Keratinocyte (primary cell): ENCODE data around the gene NRDE2. TPM values are rescaled to one million over a fixed set of nuclear protein-coding genes. Genes with fewer than 3 reads are reported as not detected.

Experiments used
- DNase-seq: peaks from one replicate; pipeline ENCODE4 v3.0.0-alpha.2; 2011; ENCODE audit warnings: low read depth, missing footprints, low spot score
- FAIRE-seq: peaks from 2 replicates; lab custom pipeline; 2011; peaks lifted over from hg19 to GRCh38; lab: Jason Lieb, UNC
- H2AFZ ChIP-seq: 2 replicates; pipeline ENCODE4 v1.6.0; 2012; ENCODE audit warnings: low read length, control low read depth, inconsistent platforms; ENCODE audit not compliant: control insufficient read depth
- H3K27ac ChIP-seq: 2 replicates; pipeline ENCODE4 v1.5.1; 2011; ENCODE audit warnings: low read length; ENCODE audit not compliant: control insufficient read depth, insufficient read depth
- H3K27me3 ChIP-seq: 3 replicates; pipeline ENCODE4 v1.6.0; 2011; ENCODE audit warnings: low read length; ENCODE audit not compliant: control insufficient read depth, insufficient read depth; ENCODE audit errors: extremely low read depth
- H3K36me3 ChIP-seq, 2 experiments: 2 replicates in 1 of 2; 3 replicates in 1 of 2; pipeline ENCODE4 v1.5.1; 2011; ENCODE audit warnings: low read length in 2 of 2, mild to moderate bottlenecking in 1 of 2; ENCODE audit not compliant: control insufficient read depth in 2 of 2, insufficient read depth in 2 of 2; ENCODE audit errors: extremely low read depth in 1 of 2
- H3K4me1 ChIP-seq: 3 replicates; pipeline ENCODE4 v1.5.1; 2011; ENCODE audit warnings: low read length; ENCODE audit not compliant: control insufficient read depth, insufficient read depth; ENCODE audit errors: extremely low read depth
- H3K4me2 ChIP-seq: 3 replicates; pipeline ENCODE4 v1.6.0; 2011; ENCODE audit warnings: low read depth, low read length; ENCODE audit not compliant: control insufficient read depth, insufficient read depth; ENCODE audit errors: extremely low read depth
- H3K4me3 ChIP-seq, 3 experiments: fragments of 200-600 bp in 1 of 3; sonication (generic) in 1 of 3; 2 replicates in 2 of 3; 3 replicates in 1 of 3; pipeline ENCODE4 v1.5.1; 2011 to 2016; ENCODE audit warnings: low read length in 3 of 3, mild to moderate bottlenecking in 3 of 3, control low read depth in 2 of 3, inconsistent platforms in 1 of 3, low read depth in 1 of 3, mixed read lengths in 1 of 3, mixed run types in 1 of 3, moderate library complexity in 1 of 3; ENCODE audit not compliant: control insufficient read depth in 2 of 3, insufficient read depth in 2 of 3; ENCODE audit errors: extremely low read depth in 1 of 3
- H3K79me2 ChIP-seq: 2 replicates; pipeline ENCODE4 v1.6.0; 2012; ENCODE audit warnings: low read length; ENCODE audit not compliant: control insufficient read depth, insufficient read depth
- H3K9ac ChIP-seq: 3 replicates; pipeline ENCODE4 v1.6.0; 2011; ENCODE audit warnings: low read length; ENCODE audit not compliant: control insufficient read depth, insufficient read depth; ENCODE audit errors: extremely low read depth
- H3K9me1 ChIP-seq: 3 replicates; pipeline ENCODE4 v1.6.0; 2011; ENCODE audit warnings: low read length; ENCODE audit not compliant: control insufficient read depth, insufficient read depth; ENCODE audit errors: extremely low read depth
- H3K9me3 ChIP-seq: 2 replicates; pipeline ENCODE4 v1.5.1; 2012; ENCODE audit warnings: low read depth, low read length; ENCODE audit not compliant: control insufficient read depth
- H4K20me1 ChIP-seq: 3 replicates; pipeline ENCODE4 v1.6.0; 2011; ENCODE audit warnings: low read length; ENCODE audit not compliant: control insufficient read depth, insufficient read depth; ENCODE audit errors: extremely low read depth
- CTCF ChIP-seq, 3 experiments: IDR thresholded peaks in 1 of 3; conservative IDR thresholded peaks in 1 of 3; optimal IDR thresholded peaks in 1 of 3; 2 replicates in 2 of 3; 3 replicates in 1 of 3; pipeline versions ENCODE3 to v1.5.1; 2011; ENCODE audit warnings: low read length in 3 of 3, mild to moderate bottlenecking in 3 of 3, moderate library complexity in 2 of 3, control low read depth in 1 of 3, inconsistent platforms in 1 of 3; ENCODE audit not compliant: insufficient read depth in 2 of 3; ENCODE audit errors: extremely low read depth in 1 of 3
- EZH2 ChIP-seq: IDR thresholded peaks from one replicate; pipeline ENCODE4 v1.6.1; 2012; ENCODE audit warnings: inconsistent platforms, mild to moderate bottlenecking, low read length, moderate library complexity
- dilution Hi-C: fragments of 300-500 bp; cut with MboI; formaldehyde crosslinking; loops from one replicate; pipeline ENCODE4 v1.7.0; 2020; ENCODE audit warnings: low sequenced_read_pairs; ENCODE audit not compliant: extremely low pct_ligation_motif_present
- polyA plus RNA-seq, 5 experiments: library from polyadenylated mRNA; depleted of rRNA in 3 of 5; stranded (reverse) in 3 of 5; stranded (forward) in 1 of 5; unstranded in 1 of 5; fragments of >200 nt; gene quantifications; 1 replicate in 1 of 5; 2 replicates in 3 of 5; 3 replicates in 1 of 5; pipeline versions ENCODE4 v1.2.1 to v1.2.3, GENCODE V29; 2011 to 2012; ENCODE audit warnings: missing spikeins in 2 of 5, low read depth in 1 of 5, low replicate concordance in 1 of 5

NRDE2 gene
- polyA plus RNA-seq, 1 donor (not counting 4 experiments of a cell fraction or from before 2014, with no cell fraction given) = 9.2 TPM

GRCh38 chr14:90296641-90297040 lies 35.1 kb downstream of the NRDE2 start:
- dilution Hi-C loops = no loop called here
- no peak overlapping the region for H3K4me3 ChIP-seq
- H3K27me3 ChIP-seq = no peaks in the 10 kb centered on the region
- H3K9me3 ChIP-seq = no peaks in the 10 kb centered on the region
- TF ChIP-seq CTCF (optimal IDR thresholded peaks at IDR 0.05 in 1 of 3, IDR thresholded peaks at IDR 0.05 in 1 of 3, conservative IDR thresholded peaks at IDR 0.05 in 1 of 3; ENCODE audit: extremely low read depth in 1 of 3, insufficient read depth in 2 of 3, low read length in 3 of 3) (no peak), EZH2 (no peak)
- no peaks in the 10 kb centered on the region for H3K9me1 ChIP-seq
- no peak overlapping the region for H3K27ac ChIP-seq
- DNase-seq (no peak), FAIRE-seq (no peak)
- H4K20me1 ChIP-seq = no peaks in the 10 kb centered on the region
- H3K4me2 ChIP-seq = no peak overlapping the region
- peaks cover 9 to 14% of the 10 kb centered on the region in 2 experiments for H3K36me3 ChIP-seq
- H3K79me2 ChIP-seq = no peaks in the 10 kb centered on the region
- H2AFZ ChIP-seq = no peak overlapping the region
- no peaks in the 10 kb centered on the region for H3K4me1 ChIP-seq
- H3K9ac ChIP-seq = no peak overlapping the region

- Histone ChIP-seq H3K9ac (no peak overlapping the region), H3K4me3 (no peak overlapping the region), H3K27ac (no peak overlapping the region), H3K9me1 (no peaks in the 10 kb centered on the region), H4K20me1 (no peaks in the 10 kb centered on the region), H2AFZ (no peak overlapping the region), H3K4me1 (no peaks in the 10 kb centered on the region), H3K36me3 (peaks cover 11 to 18% of the 10 kb centered on the region in 2 experiments), H3K4me2 (no peak overlapping the region), H3K79me2 (no peaks in the 10 kb centered on the region), H3K9me3 (no peaks in the 10 kb centered on the region), H3K27me3 (no peaks in the 10 kb centered on the region)
- TF ChIP-seq EZH2 = no peak
- no peak for TF ChIP-seq CTCF (optimal IDR thresholded peaks at IDR 0.05 in 1 of 3, IDR thresholded peaks at IDR 0.05 in 1 of 3, conservative IDR thresholded peaks at IDR 0.05 in 1 of 3; ENCODE audit: extremely low read depth in 1 of 3, insufficient read depth in 2 of 3, low read length in 3 of 3)
- dilution Hi-C loops = no loop called here
- FAIRE-seq = no peak
- DNase-seq = no peak
Measured at GRCh38 chr14:90295870-90296516, 35.7 kb downstream of the NRDE2 start.
